GM12801 (cell line): ENCODE measurements around the gene TBC1D21.

Experiments
- CTCF ChIP-seq: IDR thresholded peaks from one replicate; pipeline ENCODE4 v1.5.1; 2011; ENCODE audit warnings: control low read depth; ENCODE audit not compliant: insufficient read length; ENCODE audit errors: extremely low read depth

TBC1D21 gene

GRCh38 chr15:73873456-73873855 is at the start of gene TBC1D21:
TBC1D21 (plus strand) TSS chr15:73873564; CDS start chr15:73873710, 146 bp downstream.
- no peak for TF ChIP-seq CTCF

- TF ChIP-seq CTCF: no peak
Observed at GRCh38 chr15:73826711-73827251, 46.6 kb upstream of the TBC1D21 start.

- TF ChIP-seq CTCF: no peak
Observed at GRCh38 chr15:73829523-73829922, 43.8 kb upstream of the TBC1D21 start.

- no peak for TF ChIP-seq CTCF
Observed at GRCh38 chr15:73832657-73833056, 40.7 kb upstream of the TBC1D21 start.

- no peak for TF ChIP-seq CTCF
Observed at GRCh38 chr15:73836845-73837244, 36.5 kb upstream of the TBC1D21 start.

- no peak for TF ChIP-seq CTCF
Observed at GRCh38 chr15:73838831-73839426, 34.4 kb upstream of the TBC1D21 start.

GRCh38 chr15:73839699-73840377 is 33.5 kb upstream of the TBC1D21 start:
- TF ChIP-seq CTCF: no peak
